Neural cell (in vitro differentiated cells): ENCODE results near the gene WNT3A. TPM values are rescaled to one million over a fixed set of nuclear protein-coding genes. Genes with fewer than 3 reads are reported as not detected.

Source experiments
- H2AFZ ChIP-seq: fragments of 200-600, 300-800 bp; sonication (generic), shearing (Covaris generic); 2 replicates; pipeline ENCODE4 v1.6.0; 2014; ENCODE audit warnings: low read depth, mild to moderate bottlenecking, antibody characterized with exemption, low read length, moderate library complexity
- H3F3A ChIP-seq: fragments of 200-600 bp; shearing (Covaris generic); 2 replicates; pipeline ENCODE4 v1.6.1; 2016; ENCODE audit warnings: mild to moderate bottlenecking, moderate library complexity, mixed read lengths, antibody characterized with exemption, low read length; ENCODE audit not compliant: insufficient read depth, poor library complexity, severe bottlenecking
- H3K27ac ChIP-seq: fragments of 200-600, 300-800 bp; sonication (generic), shearing (Covaris generic); 2 replicates; pipeline ENCODE4 v1.5.1; 2014; ENCODE audit warnings: mild to moderate bottlenecking, low read length, moderate library complexity
- H3K27me3 ChIP-seq: fragments of 300-800, 200-600 bp; sonication (generic), shearing (Covaris generic); 2 replicates; pipeline ENCODE4 v1.6.0; 2014; ENCODE audit warnings: mild to moderate bottlenecking, low read depth, low read length, moderate library complexity; ENCODE audit not compliant: insufficient read depth
- H3K36me3 ChIP-seq: fragments of 300-800, 200-600 bp; sonication (generic), shearing (Covaris generic); 2 replicates; pipeline ENCODE4 v1.5.1; 2014; ENCODE audit warnings: mild to moderate bottlenecking, antibody characterized with exemption, low read length, moderate library complexity; ENCODE audit not compliant: insufficient read depth
- H3K4me2 ChIP-seq: fragments of 300-800, 200-600 bp; sonication (generic), shearing (Covaris generic); 2 replicates; pipeline ENCODE4 v1.6.0; 2014; ENCODE audit warnings: mild to moderate bottlenecking, low read length
- H3K4me3 ChIP-seq: fragments of 300-800, 200-600 bp; sonication (generic), shearing (Covaris generic); 2 replicates; pipeline ENCODE4 v1.5.1; 2014; ENCODE audit warnings: mild to moderate bottlenecking, low read length, moderate library complexity
- H3K79me2 ChIP-seq: fragments of 200-600 bp; shearing (Covaris generic); replicated peaks from 2 replicates; pipeline ENCODE4 v1.6.0; 2014; ENCODE audit warnings: mild to moderate bottlenecking, low read length, moderate library complexity; ENCODE audit not compliant: insufficient read depth
- H3K9ac ChIP-seq: fragments of 300-800, 200-600 bp; sonication (generic), shearing (Covaris generic); 2 replicates; pipeline ENCODE4 v1.6.1; 2016; ENCODE audit warnings: mild to moderate bottlenecking, low read length, mixed read lengths
- H3K9me2 ChIP-seq: fragments of 200-600 bp; shearing (Covaris generic); 2 replicates; pipeline ENCODE4 v1.6.1; 2016; ENCODE audit warnings: mild to moderate bottlenecking, low read length, mixed read lengths; ENCODE audit not compliant: insufficient read depth
- H3K9me3 ChIP-seq: fragments of 200-600, 300-800 bp; sonication (generic), shearing (Covaris generic); 2 replicates; pipeline ENCODE4 v1.6.1; 2016; ENCODE audit warnings: mild to moderate bottlenecking, mixed run types, low read length, moderate library complexity, mixed read lengths
- H4K20me1 ChIP-seq: fragments of 200-600 bp; shearing (Covaris generic); 2 replicates; pipeline ENCODE4 v1.6.1; 2016; ENCODE audit warnings: mild to moderate bottlenecking, mixed run types; ENCODE audit not compliant: insufficient read depth
- CTCF ChIP-seq: fragments of 450-650 bp; IDR thresholded peaks from 2 replicates; pipeline ENCODE4 v1.5.1; 2014; ENCODE audit warnings: antibody characterized with exemption, mild to moderate bottlenecking, moderate library complexity; ENCODE audit not compliant: poor library complexity, severe bottlenecking
- EP300 ChIP-seq: fragments of 450-650 bp; conservative IDR thresholded peaks from 2 replicates; pipeline ENCODE4 v1.6.1; 2014; ENCODE audit warnings: antibody characterized with exemption, mild to moderate bottlenecking, moderate library complexity; ENCODE audit not compliant: poor library complexity, severe bottlenecking
- EZH2 ChIP-seq: fragments of 200-600, 300-800 bp; shearing (Covaris generic), sonication (generic); IDR thresholded peaks from 2 replicates; pipeline ENCODE4 v1.6.1; 2014; ENCODE audit warnings: antibody characterized with exemption, low read length, borderline replicate concordance, mild to moderate bottlenecking; ENCODE audit not compliant: insufficient read depth, poor library complexity, severe bottlenecking
- MXI1 ChIP-seq: fragments of 450-650 bp; conservative IDR thresholded peaks from 2 replicates; pipeline ENCODE4 v1.6.1; 2014; ENCODE audit warnings: antibody characterized with exemption, mild to moderate bottlenecking; ENCODE audit not compliant: poor library complexity, severe bottlenecking
- POLR2AphosphoS5 ChIP-seq: IDR thresholded peaks from 2 replicates; pipeline ENCODE4 v1.6.1; 2012
- RAD21 ChIP-seq: fragments of 450-650 bp; conservative IDR thresholded peaks from 2 replicates; pipeline ENCODE4 v1.6.1; 2014; ENCODE audit warnings: antibody characterized with exemption, mild to moderate bottlenecking, moderate library complexity
- REST ChIP-seq: IDR thresholded peaks from 2 replicates; pipeline ENCODE4 v1.6.1; 2012; ENCODE audit warnings: borderline replicate concordance
- SMC3 ChIP-seq: fragments of 450-650 bp; conservative IDR thresholded peaks from 2 replicates; pipeline ENCODE4 v1.6.1; 2014; ENCODE audit warnings: antibody characterized with exemption, mild to moderate bottlenecking, moderate library complexity; ENCODE audit not compliant: poor library complexity
- TAF1 ChIP-seq: IDR thresholded peaks from 2 replicates; pipeline ENCODE4 v1.6.1; 2012; ENCODE audit warnings: low read depth
- polyA plus RNA-seq: library from polyadenylated mRNA; depleted of rRNA; stranded (reverse); fragments of >200 nt; gene quantifications from 2 replicates; pipeline ENCODE4 v1.2.3, GENCODE V29; 2014

The WNT3A gene
- polyA plus RNA-seq, 1 donor from 2014 or later, result 0.14 TPM

- no peaks in the 10 kb centered on the region for H3K36me3 ChIP-seq
Observed at GRCh38 chr1:228109962-228110488, 103.2 kb downstream of the WNT3A start.

GRCh38 chr1:228110556-228110955 lies 103.8 kb downstream of the WNT3A start:
- Histone ChIP-seq H3K79me2 (peaks cover 18% of the 10 kb centered on the region), H3K9me2 (no peaks in the 10 kb centered on the region), H3K36me3 (no peaks in the 10 kb centered on the region), H3K27me3 (no peaks in the 10 kb centered on the region), H3K9ac (no peak overlapping the region), H2AFZ (no peak overlapping the region), H3K27ac (no peak overlapping the region), H3K4me2 (no peak overlapping the region), H3K9me3 (no peaks in the 10 kb centered on the region), H3F3A (no peaks in the 10 kb centered on the region), H4K20me1 (no peaks in the 10 kb centered on the region), H3K4me3 (peak overlapping the region; percentile 82)
- TF ChIP-seq CTCF, result no peak
- TF ChIP-seq MXI1, result no peak
- TF ChIP-seq RAD21, result no peak
- TF ChIP-seq POLR2AphosphoS5, result no peak
- TF ChIP-seq SMC3, result no peak
- TF ChIP-seq REST, result no peak

More at GRCh38 chr1:228109962-228110488, 103.2 kb downstream of the WNT3A start:
- no peaks in the 10 kb centered on the region for H4K20me1 ChIP-seq
- peak overlapping the region; percentile 88 for H3K9ac ChIP-seq
- peak overlapping the region; percentile 77 for H2AFZ ChIP-seq
- no peaks in the 10 kb centered on the region for H3K9me3 ChIP-seq
- peak overlapping the region; percentile 76 for H3K27ac ChIP-seq
- peak overlapping the region; percentile 84 for H3K4me2 ChIP-seq
- H3F3A ChIP-seq, result no peaks in the 10 kb centered on the region
- H3K4me3 ChIP-seq, result peak overlapping the region; percentile 82
- no peaks in the 10 kb centered on the region for H3K27me3 ChIP-seq
- no peak for TF ChIP-seq REST
- TF ChIP-seq TAF1, result no peak
- TF ChIP-seq EP300, result no peak
- no peak for TF ChIP-seq MXI1
- no peak for TF ChIP-seq RAD21
- TF ChIP-seq CTCF, result no peak
- TF ChIP-seq EZH2, result no peak
- no peak for TF ChIP-seq SMC3
- TF ChIP-seq POLR2AphosphoS5, result no peak
- H3K79me2 ChIP-seq, result peaks cover 18% of the 10 kb centered on the region
- H3K9me2 ChIP-seq, result no peaks in the 10 kb centered on the region
